K562 (cell line): ENCODE measurements around the gene CHD3. TPM values are rescaled to one million over a fixed set of nuclear protein-coding genes. Genes with fewer than 3 reads are reported as not detected.

Experiments used
- ATAC-seq: fragments of 200-7000 bp; cut with Tn5 transposase; 3 replicates; pipeline ENCODE4 v1.9.1; 2020; ENCODE audit warnings: moderate library complexity
- BruUV-seq: library from RNA; stranded (reverse); fragments of 400-500 nt; replicated peaks from 2 replicates; lab custom pipeline; 2021; lab: Mats Ljungman, UMichigan
- CTCF ChIA-PET: fragments of 300-600 bp; formaldehyde crosslinking; extraction: SDS; loops from one replicate; lab custom pipeline; 2021; ENCODE audit warnings: low intra/inter-chr PET ratio; lab: Yijun Ruan, JAX
- POLR2A ChIA-PET: fragments of 300-600, 350-650 bp; sonication (Branson Sonifier 250); formaldehyde crosslinking; extraction: SDS; loops from one replicate; lab custom pipeline; 2021; ENCODE audit warnings: antibody characterized with exemption, inconsistent platforms; lab: Yijun Ruan, JAX
- DNase-seq, 4 experiments: peaks; one replicate each; pipeline versions ENCODE4 v3.0.0 to v3.0.0-alpha.2; 2011 to 2018; ENCODE audit warnings: low spot score in 3 of 4, mixed read lengths in 3 of 4; ENCODE audit errors: extremely low read depth in 1 of 4
- FAIRE-seq: peaks from 2 replicates; lab custom pipeline; 2011; peaks lifted over from hg19 to GRCh38; lab: Jason Lieb, UNC
- H2AFZ ChIP-seq: 2 replicates; pipeline ENCODE4 v1.6.0; 2011; ENCODE audit warnings: low read depth, low read length, control low read depth, inconsistent platforms
- H3K27ac ChIP-seq: fragments of 200-600 bp; 3 replicates; pipeline ENCODE4 v1.8.0; 2011; ENCODE audit warnings: low read depth, mild to moderate bottlenecking, control low read depth, inconsistent platforms, low read length, moderate library complexity, mixed read lengths; ENCODE audit errors: extremely low read depth
- H3K27me3 ChIP-seq, 2 experiments: fragments of 300-600 bp in 1 of 2; 2 replicates in 1 of 2; 3 replicates in 1 of 2; pipeline versions ENCODE4 v1.6.0 to v1.8.0; 2011; ENCODE audit warnings: inconsistent platforms in 2 of 2, low read length in 2 of 2, mild to moderate bottlenecking in 1 of 2, mixed read lengths in 1 of 2, moderate library complexity in 1 of 2; ENCODE audit not compliant: control insufficient read depth in 2 of 2, insufficient read depth in 2 of 2
- H3K36me3 ChIP-seq: fragments of 300-600 bp; 3 replicates; pipeline ENCODE4 v1.8.0; 2011; ENCODE audit warnings: mild to moderate bottlenecking, low read length, inconsistent platforms; ENCODE audit not compliant: control insufficient read depth, insufficient read depth
- H3K4me1 ChIP-seq, 2 experiments: fragments of 200-600 bp in 1 of 2; replicated peaks in 1 of 2; 2 replicates in 1 of 2; 3 replicates in 1 of 2; pipeline versions ENCODE4 v1.5.1 to v1.8.0; 2011; ENCODE audit warnings: inconsistent platforms in 2 of 2, low read length in 2 of 2, mild to moderate bottlenecking in 1 of 2, mixed read lengths in 1 of 2, moderate library complexity in 1 of 2; ENCODE audit not compliant: control insufficient read depth in 2 of 2, insufficient read depth in 2 of 2
- H3K4me2 ChIP-seq: 2 replicates; pipeline ENCODE4 v1.6.1; 2011; ENCODE audit warnings: low read length, control low read depth, inconsistent platforms, mixed read lengths; ENCODE audit not compliant: insufficient read depth
- H3K4me3 ChIP-seq: fragments of 200-600 bp; sonication (generic), shearing (Covaris generic); 2 replicates; pipeline ENCODE4 v1.5.1; 2016; ENCODE audit warnings: control low read depth, inconsistent platforms
- H3K79me2 ChIP-seq: fragments of 200-600 bp; 3 replicates; pipeline ENCODE4 v1.8.0; 2011; ENCODE audit warnings: low read length, inconsistent platforms; ENCODE audit not compliant: control insufficient read depth, insufficient read depth
- H3K9ac ChIP-seq, 2 experiments: 2 replicates each; pipeline versions ENCODE4 v1.6.0 to v1.6.1; 2011; ENCODE audit warnings: low read depth in 2 of 2, low read length in 2 of 2, control low read depth in 1 of 2, inconsistent platforms in 1 of 2, mild to moderate bottlenecking in 1 of 2, mixed read lengths in 1 of 2; ENCODE audit not compliant: insufficient read depth in 1 of 2
- H3K9me1 ChIP-seq: one replicate; pipeline ENCODE4 v1.6.0; 2011; ENCODE audit warnings: inconsistent platforms, mild to moderate bottlenecking, low read length, moderate library complexity; ENCODE audit not compliant: control insufficient read depth, insufficient read depth
- H3K9me3 ChIP-seq: replicated peaks from 2 replicates; pipeline ENCODE4 v1.5.1; 2011; ENCODE audit warnings: low read depth, low read length, inconsistent platforms; ENCODE audit not compliant: control insufficient read depth, insufficient read depth
- H4K20me1 ChIP-seq: replicated peaks from 2 replicates; pipeline ENCODE4 v1.6.1; 2011; ENCODE audit warnings: low read length, inconsistent platforms, mixed read lengths; ENCODE audit not compliant: control insufficient read depth, insufficient read depth
- ARID4B ChIP-seq: sonication (generic); formaldehyde crosslinking; IDR thresholded peaks from 2 replicates; pipeline ENCODE4 v1.8.0; 2022; ENCODE audit warnings: mild to moderate bottlenecking, missing genetic modification reagents
- CHCHD3 ChIP-seq: fragments of 250-450 bp; sonication (Bioruptor Pico); IDR thresholded peaks from 2 replicates; pipeline ENCODE4 v2.1.2; 2022; ENCODE audit warnings: mild to moderate bottlenecking
- ELK1 ChIP-seq: sonication (generic); formaldehyde crosslinking; IDR thresholded peaks from 2 replicates; pipeline ENCODE4 v1.8.1; 2022; ENCODE audit warnings: missing genetic modification reagents
- MTF1 ChIP-seq: fragments of 250-450 bp; sonication (Bioruptor Pico); IDR thresholded peaks from 2 replicates; pipeline ENCODE4 v1.9.0; 2021; ENCODE audit warnings: moderate library complexity, mild to moderate bottlenecking, inconsistent platforms, borderline replicate concordance
- SREBF2 ChIP-seq: sonication (generic); formaldehyde crosslinking; IDR thresholded peaks from 2 replicates; pipeline ENCODE4 v1.4.0; 2020; ENCODE audit warnings: mild to moderate bottlenecking, missing genetic modification reagents
- VEZF1 ChIP-seq: fragments of 200-800 bp; sonication (Bioruptor generic); IDR thresholded peaks from 2 replicates; pipeline ENCODE4 v1.6.1; 2017; ENCODE audit warnings: missing genetic modification characterization, missing compliant biosample characterization
- YY1 ChIP-seq, 3 experiments: IDR thresholded peaks; 2 replicates each; pipeline ENCODE4 v1.6.1; 2011; ENCODE audit warnings: low read length in 2 of 3, mild to moderate bottlenecking in 2 of 3, moderate library complexity in 2 of 3, borderline replicate concordance in 1 of 3, control low read depth in 1 of 3, low read depth in 1 of 3; ENCODE audit not compliant: insufficient read depth in 3 of 3, insufficient replicate concordance in 2 of 3, control insufficient read depth in 1 of 3, insufficient read length in 1 of 3; ENCODE audit errors: extremely low read depth in 1 of 3
- ZKSCAN1 ChIP-seq: fragments of 150-350 bp; IDR thresholded peaks from 2 replicates; pipeline ENCODE4 v1.6.1; 2016; ENCODE audit warnings: low read depth, low read length
- ZNF518B ChIP-seq: fragments of 250-450 bp; sonication (Bioruptor Pico); IDR thresholded peaks from 2 replicates; pipeline ENCODE4 v1.5.0; 2021; ENCODE audit warnings: mild to moderate bottlenecking, moderate library complexity
- WGBS: fragments of 100-300 bp; shearing (Covaris generic); methylation state at CpG from one replicate; pipeline ENCODE4 v1.1.6; 2016; ENCODE audit warnings: low coverage, mixed read lengths; ENCODE audit not compliant: insufficient coverage; ENCODE audit errors: missing lambda C conversion rate; 5-methylcytosine and 5-hydroxymethylcytosine counted together
- in situ Hi-C: fragments of 300-500 bp; cut with MboI; formaldehyde crosslinking; loops from 4 replicates; pipeline ENCODE4 v1.15.0; 2018; ENCODE audit warnings: inconsistent platforms, mixed read lengths
- intact Hi-C: fragments of 100-400 bp; cut with micrococcal nuclease; formaldehyde crosslinking; loops from 2 replicates; pipeline ENCODE4 v1.14.2; 2022
- polyA plus RNA-seq, 8 experiments: library from polyadenylated mRNA; depleted of rRNA in 4 of 8; stranded (reverse) in 5 of 8; unstranded in 3 of 8; fragments of >200 nt; fragmentation: Nextera tagmentation in 2 of 8; fragmentation: Illumina TruSeq in 1 of 8; extraction: Ambion mirVana in 2 of 8; extraction: Trizol in 1 of 8; gene quantifications; 2 replicates each; pipeline versions ENCODE4 v1.2.1 to v1.2.3, GENCODE V29; 2011 to 2014; ENCODE audit warnings: inconsistent platforms in 1 of 8, missing spikeins in 1 of 8
- total RNA-seq, 7 experiments: library from RNA; depleted of rRNA in 6 of 7; stranded (reverse); fragments of >200 nt in 6 of 7; fragmentation: Illumina TruSeq in 2 of 7; extraction: Trizol in 2 of 7; gene quantifications; 2 replicates each; pipeline versions ENCODE4 v1.2.1 to v1.2.3, GENCODE V29; 2011 to 2021; ENCODE audit warnings: low replicate concordance in 1 of 7

The CHD3 gene
- total and polyA plus RNA-seq, 9 of the 15 experiments (the other 6 are each of a cell fraction or from before 2014, with no cell fraction given): 0.39 to 38.2 (median 21.2) TPM

- H3K4me2 ChIP-seq: peak overlapping the region; percentile 60
- no peaks in the 10 kb centered on the region for H3K9me3 ChIP-seq
- in situ Hi-C loops (no loop called here), intact Hi-C loops (no loop called here)
- DNase-seq (peak; percentile 16 to 42 (median 36)), FAIRE-seq (no peak), ATAC-seq (no peak)
- WGBS: 0% methylated on average over 2 of the region's 3 CpGs
- no peaks in the 10 kb centered on the region for H3K27me3 ChIP-seq
- H3K36me3 ChIP-seq: peaks cover 29% of the 10 kb centered on the region; the same call in 1 of the 3 replicates
- peaks cover 53% of the 10 kb centered on the region for H3K79me2 ChIP-seq
- peak overlapping the region; percentile 72 for H3K27ac ChIP-seq
- H3K4me1 ChIP-seq: peaks cover 34 to 42% of the 10 kb centered on the region in 2 experiments
- BruUV-seq: no TSS peak
- peaks cover 3% of the 10 kb centered on the region for H3K9me1 ChIP-seq
- CTCF ChIA-PET: no interaction called here
- H4K20me1 ChIP-seq: no peaks in the 10 kb centered on the region; the same call in 1 of the 2 replicates
- POLR2A ChIA-PET: interaction anchor here (0.6 to 2.1 kb wide), 3 partner anchors 10 to 38 kb away, joined by 3 to 13 read pairs (median 3); partner anchors contain the start of gene NAA38
- peak overlapping the region; percentile 40; the same call in 1 of the 2 replicates for H2AFZ ChIP-seq
- peak overlapping the region; percentile 29 for H3K4me3 ChIP-seq
- H3K9ac ChIP-seq: peak overlapping the region; percentile 10 to 63; a peak in 3 of 4 replicates
- no peak for TF ChIP-seq MTF1
- no peak for TF ChIP-seq CHCHD3 (CRISPR knock-in tag)
- TF ChIP-seq ARID4B (CRISPR knock-in tag): no peak
- TF ChIP-seq ZNF518B (CRISPR knock-in tag): no peak
- peak; percentile 54 for TF ChIP-seq VEZF1 (CRISPR knock-in tag)
- peak; percentile 5 to 84 (median 37) for TF ChIP-seq YY1 (IDR thresholded peaks at IDR 0.05; ENCODE audit: borderline replicate concordance in 1 of 3, control insufficient read depth in 1 of 3, extremely low read depth in 1 of 3, insufficient read depth in 3 of 3, insufficient read length in 1 of 3, insufficient replicate concordance in 2 of 3, low read depth in 1 of 3, low read length in 2 of 3)
- no peak for TF ChIP-seq SREBF2 (CRISPR knock-in tag)
- TF ChIP-seq ZKSCAN1: no peak
- no peak for TF ChIP-seq ELK1 (CRISPR knock-in tag)
These were observed 4.7 kb upstream of the CHD3 start for GRCh38 chr17:7883781-7884386.
